GM19099 (cell line): ENCODE measurements around the gene NR2F1.

Experiments used
- POLR2A ChIP-seq: IDR thresholded peaks from 3 replicates; pipeline ENCODE4 v1.6.1; 2011; ENCODE audit warnings: low read depth; ENCODE audit not compliant: insufficient read length; ENCODE audit errors: extremely low read depth

Gene NR2F1

DNA sequence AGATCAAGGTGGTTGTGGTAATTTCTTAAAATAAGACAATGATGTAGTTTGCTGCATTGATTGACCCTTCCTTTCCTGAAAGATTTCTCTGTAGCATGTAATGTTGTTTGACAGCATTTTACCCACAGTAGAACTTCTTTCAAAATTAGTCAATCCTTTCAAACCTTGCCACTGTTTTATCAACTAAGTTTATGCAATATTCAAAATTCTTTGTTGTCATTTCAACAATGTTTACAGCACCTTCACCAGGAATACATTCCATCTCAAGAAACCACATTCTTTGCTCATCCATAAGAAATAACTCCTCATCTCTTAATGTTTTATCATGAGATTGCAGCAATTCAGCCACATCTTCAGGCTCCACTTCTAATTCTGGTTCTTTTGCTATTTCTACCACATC is 43.8 kb downstream of the NR2F1 start:
- TF ChIP-seq POLR2A = no peak

DNA sequence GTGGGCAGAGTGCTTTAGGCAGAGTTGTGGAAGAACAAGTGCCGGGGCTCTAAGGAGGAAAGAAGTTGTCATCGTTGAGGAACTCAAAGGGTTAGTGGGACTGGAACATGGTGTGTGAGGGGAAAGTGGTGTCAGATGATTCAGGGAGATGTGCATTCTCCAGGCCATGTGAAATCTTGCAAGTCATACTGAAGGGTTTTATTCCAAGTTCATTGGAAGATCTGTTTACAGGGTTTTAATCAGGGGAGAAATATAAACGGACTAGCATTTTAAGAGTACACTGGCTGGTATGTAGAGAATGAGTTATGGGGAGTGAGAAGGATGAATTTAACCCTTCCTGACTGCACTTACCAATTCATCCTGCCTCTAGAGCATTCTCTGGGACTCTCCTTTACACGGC is 49.3 kb downstream of the NR2F1 start:
- no peak for TF ChIP-seq POLR2A

- TF ChIP-seq POLR2A = no peak
These were observed 53.0 kb downstream of the NR2F1 start for GRCh38 chr5:93635991-93636390.

- no peak for TF ChIP-seq POLR2A
These were observed 53.8 kb downstream of the NR2F1 start for GRCh38 chr5:93636837-93637236.

- TF ChIP-seq POLR2A = no peak
These were observed 54.7 kb downstream of the NR2F1 start for GRCh38 chr5:93637697-93638096.

GRCh38 chr5:93642526-93642925 is 59.5 kb downstream of the NR2F1 start:
- no peak for TF ChIP-seq POLR2A
